Measurements from ENCODE around the gene TMPRSS3. TPM values are rescaled to one million over a fixed set of nuclear protein-coding genes. Genes with fewer than 3 reads are reported as not detected.

Gene TMPRSS3
- total RNA-seq (2016; rRNA removed; fragmentation: Illumina TruSeq; extraction: Trizol) = 2.8 and 3.5 TPM in 2 replicates
- 3.0 and 3.4 TPM in 2 replicates for total RNA-seq (2016; cell fraction: cytosol; rRNA removed; fragmentation: Illumina TruSeq; extraction: Trizol; ENCODE audit: low read depth)
- total RNA-seq (2016; cell fraction: insoluble cytoplasmic fraction; rRNA removed; fragmentation: Illumina TruSeq; extraction: Trizol) = 3.4 and 4.2 TPM in 2 replicates
- 4.9 and 6.4 TPM in 2 replicates for total RNA-seq (2016; cell fraction: membrane; rRNA removed; fragmentation: Illumina TruSeq; extraction: Trizol)
- total RNA-seq (2016; cell fraction: nucleus; rRNA removed; fragmentation: Illumina TruSeq; extraction: Trizol) = 2.5 and 3.0 TPM in 2 replicates
- polyA plus RNA-seq (2011; rRNA removed) = 16.9 and 17.8 TPM in 2 replicates
- polyA plus RNA-seq (2011; cell fraction: cytosol; rRNA removed) = 14.6 and 15.1 TPM in 2 replicates
- 14.6 and 14.7 TPM in 2 replicates for polyA plus RNA-seq (2011; cell fraction: nucleus; rRNA removed)
- 3.3 and 13.6 TPM in 2 replicates for polyA plus RNA-seq (2012)
- polyA plus RNA-seq (2016; cell fraction: cytosol; fragmentation: Illumina TruSeq; extraction: Trizol; ENCODE audit: low read depth) = 3.5 and 4.6 TPM in 2 replicates
- 4.4 and 4.5 TPM in 2 replicates for polyA plus RNA-seq (2016; cell fraction: insoluble cytoplasmic fraction; fragmentation: Illumina TruSeq; extraction: Trizol; ENCODE audit: low read depth)
- 4.1 and 5.4 TPM in 2 replicates for polyA plus RNA-seq (2016; cell fraction: membrane; fragmentation: Illumina TruSeq; extraction: Trizol; ENCODE audit: low read depth)
- 2.8 and 4.3 TPM in 2 replicates for polyA plus RNA-seq (2016; cell fraction: nucleus; fragmentation: Illumina TruSeq; extraction: Trizol; ENCODE audit: insufficient read depth, low read depth)
- 16.7 and 58.0 TPM in 2 replicates for polyA minus RNA-seq (2011; rRNA and poly(A)+ RNA removed; ENCODE audit: low replicate concordance)
- 4.6 and 6.1 TPM in 2 replicates for polyA minus RNA-seq (2011; cell fraction: cytosol; rRNA and poly(A)+ RNA removed)
- polyA minus RNA-seq (2011; cell fraction: nucleus; rRNA and poly(A)+ RNA removed) = 7.6 and 14.0 TPM in 2 replicates
- Bru-seq, nascent RNA = percentile 48 among the genes with signal in this experiment
- BruChase-seq, experiment 1, labeled RNA remaining after a 6-hour chase = percentile 49 among the genes with signal in this experiment
- percentile 39 among the genes with signal in this experiment for BruChase-seq, experiment 2, labeled RNA remaining after a 2-hour chase
- long read RNA-seq, experiment 1, partial matches to known transcripts = 1 of 7 reads
- long read RNA-seq, experiment 1, other reads (novel, unspliced or antisense) = 5 of 7 reads
- long read RNA-seq, experiment 2, partial matches to known transcripts = 7 of 31 reads
- long read RNA-seq, experiment 2, other reads (novel, unspliced or antisense) = 22 of 31 reads

DNA sequence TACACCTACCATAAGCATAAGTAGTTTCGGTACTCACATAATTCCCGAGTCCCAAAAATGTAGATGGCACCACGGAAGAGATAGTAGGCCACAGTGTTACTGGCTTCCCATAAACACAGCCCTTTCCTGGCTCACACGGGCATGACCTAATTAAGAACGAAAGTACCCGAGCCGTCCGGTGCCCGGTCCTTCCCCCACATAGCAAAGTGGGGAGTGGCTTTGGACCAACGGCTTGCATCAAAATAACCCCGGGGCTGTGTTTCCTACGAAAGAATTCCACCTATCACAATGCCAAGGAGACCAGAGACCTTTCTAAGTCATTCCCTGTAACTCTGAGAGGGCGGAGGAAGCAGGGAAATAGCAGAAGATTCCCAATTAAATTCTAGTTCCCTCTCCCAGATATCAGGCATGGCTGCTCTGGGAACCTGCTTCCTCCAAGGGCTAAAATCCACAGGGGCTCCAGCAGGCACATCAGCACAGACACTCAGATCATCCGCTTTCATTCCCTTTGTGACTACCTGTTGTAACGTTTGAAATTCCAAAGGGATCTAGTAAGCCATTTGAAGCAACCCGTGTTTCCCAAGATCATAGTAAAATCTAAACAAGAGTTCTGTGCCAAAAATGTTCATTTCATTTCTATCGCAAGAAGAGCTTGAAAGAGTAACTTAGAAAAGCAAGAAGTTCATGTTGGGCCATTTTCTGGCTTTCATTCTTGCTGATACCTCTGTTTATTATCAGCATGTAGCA is at the start of gene TMPRSS3:
TMPRSS3 (minus strand) TSS at position 148 of the 747 bp plus-strand sequence. CDS start 635 bp downstream, outside the sequence.
- no peak within 1 kb of the TSS for H2AFZ ChIP-seq (ENCODE audit: low read length)
- H3K27me3 ChIP-seq (ENCODE audit: control insufficient read depth in 1 of 2, insufficient read depth in 2 of 2, low read length in 2 of 2) = no peaks in the 10 kb centered on the region; a peak in 1 of 5 replicates
- intact Hi-C loops (cut with micrococcal nuclease; ENCODE audit: unreplicated experiment) = no loop called here
- H3K4me2 ChIP-seq (ENCODE audit: low read depth, low read length) = no peak within 1 kb of the TSS
- no peak within 1 kb of the TSS for H3K4me3 ChIP-seq (replicated peaks in 1 of 3; ENCODE audit: insufficient read depth in 1 of 3, low read depth in 2 of 3, low read length in 3 of 3)
- H3K79me2 ChIP-seq (ENCODE audit: insufficient read depth, low read length) = no peaks in the 10 kb centered on the region
- no peak for ATAC-seq
- H4K20me1 ChIP-seq (ENCODE audit: insufficient read depth, low read length) = no peaks in the 10 kb centered on the region
- DNase-seq (ENCODE audit: low spot score) = no peak
- no peak for FAIRE-seq
- 66% methylated on average over 15 of the region's 17 CpGs for WGBS (ENCODE audit: low lambda C conversion rate)
- H3K9me3 ChIP-seq (ENCODE audit: low read length) = no peaks in the 10 kb centered on the region
- in situ Hi-C loops (cut with HindIII; ENCODE audit: extremely low pct_ligation_motif_present, low pct_unique_long_range_greater_than_20kb) = no loop called here
- H3K27ac ChIP-seq (ENCODE audit: extremely low read length, insufficient read depth, low read length) = no peak within 1 kb of the TSS
- no peaks in the 10 kb centered on the region for H3K36me3 ChIP-seq (replicated peaks in 1 of 2; ENCODE audit: control insufficient read depth in 1 of 2, insufficient read depth in 2 of 2, low read length in 2 of 2)
- CTCF ChIA-PET (ENCODE audit: low intra/inter-chr PET ratio, low total read pairs) = no interaction called here
- no peak within 1 kb of the TSS for H3K9ac ChIP-seq (ENCODE audit: insufficient read depth, low read depth, low read length)
- peaks cover 34% of the 10 kb centered on the region for H3K4me1 ChIP-seq (ENCODE audit: insufficient read depth, low read length)
- POLR2A ChIA-PET = no interaction called here
- BruUV-seq (replicated peaks) = no TSS peak
- TF ChIP-seq ZKSCAN1 (IDR thresholded peaks at IDR 0.05; ENCODE audit: low read length) (no peak), ZNF160 (CRISPR knock-in tag; IDR thresholded peaks at IDR 0.05) (no peak), FIP1L1 (IDR thresholded peaks at IDR 0.05; ENCODE audit: borderline replicate concordance, insufficient read depth, low read depth, low read length) (no peak), ZNF331 (CRISPR knock-in tag; IDR thresholded peaks at IDR 0.05) (no peak), KAT2B (IDR thresholded peaks at IDR 0.05; ENCODE audit: borderline replicate concordance, low read depth, low read length) (no peak), MIER2 (CRISPR knock-in tag; IDR thresholded peaks at IDR 0.05) (no peak), NFIB (CRISPR knock-in tag; IDR thresholded peaks at IDR 0.05; ENCODE audit: borderline replicate concordance) (no peak), MED8 (CRISPR knock-in tag; IDR thresholded peaks at IDR 0.05; ENCODE audit: insufficient replicate concordance) (no peak), MAFG (CRISPR knock-in tag; IDR thresholded peaks at IDR 0.05) (no peak), ZIK1 (CRISPR knock-in tag; IDR thresholded peaks at IDR 0.05; ENCODE audit: borderline replicate concordance, low read depth) (no peak), NCOA1 (CRISPR knock-in tag; IDR thresholded peaks at IDR 0.05) (no peak), ZNF232 (CRISPR knock-in tag; IDR thresholded peaks at IDR 0.05; ENCODE audit: borderline replicate concordance) (no peak)
- TF ChIP-seq, protein P1, sequence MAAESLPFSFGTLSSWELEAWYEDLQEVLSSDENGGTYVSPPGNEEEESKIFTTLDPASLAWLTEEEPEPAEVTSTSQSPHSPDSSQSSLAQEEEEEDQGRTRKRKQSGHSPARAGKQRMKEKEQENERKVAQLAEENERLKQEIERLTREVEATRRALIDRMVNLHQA (CRISPR knock-in tag; IDR thresholded peaks at IDR 0.05) = no peak
- TF ChIP-seq, protein P2, sequence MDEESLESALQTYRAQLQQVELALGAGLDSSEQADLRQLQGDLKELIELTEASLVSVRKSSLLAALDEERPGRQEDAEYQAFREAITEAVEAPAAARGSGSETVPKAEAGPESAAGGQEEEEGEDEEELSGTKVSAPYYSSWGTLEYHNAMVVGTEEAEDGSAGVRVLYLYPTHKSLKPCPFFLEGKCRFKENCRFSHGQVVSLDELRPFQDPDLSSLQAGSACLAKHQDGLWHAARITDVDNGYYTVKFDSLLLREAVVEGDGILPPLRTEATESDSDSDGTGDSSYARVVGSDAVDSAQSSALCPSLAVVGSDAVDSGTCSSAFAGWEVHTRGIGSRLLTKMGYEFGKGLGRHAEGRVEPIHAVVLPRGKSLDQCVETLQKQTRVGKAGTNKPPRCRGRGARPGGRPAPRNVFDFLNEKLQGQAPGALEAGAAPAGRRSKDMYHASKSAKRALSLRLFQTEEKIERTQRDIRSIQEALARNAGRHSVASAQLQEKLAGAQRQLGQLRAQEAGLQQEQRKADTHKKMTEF (CRISPR knock-in tag; IDR thresholded peaks at IDR 0.05) = no peak
- TF ChIP-seq, protein P3, sequence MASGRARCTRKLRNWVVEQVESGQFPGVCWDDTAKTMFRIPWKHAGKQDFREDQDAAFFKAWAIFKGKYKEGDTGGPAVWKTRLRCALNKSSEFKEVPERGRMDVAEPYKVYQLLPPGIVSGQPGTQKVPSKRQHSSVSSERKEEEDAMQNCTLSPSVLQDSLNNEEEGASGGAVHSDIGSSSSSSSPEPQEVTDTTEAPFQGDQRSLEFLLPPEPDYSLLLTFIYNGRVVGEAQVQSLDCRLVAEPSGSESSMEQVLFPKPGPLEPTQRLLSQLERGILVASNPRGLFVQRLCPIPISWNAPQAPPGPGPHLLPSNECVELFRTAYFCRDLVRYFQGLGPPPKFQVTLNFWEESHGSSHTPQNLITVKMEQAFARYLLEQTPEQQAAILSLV (CRISPR knock-in tag; IDR thresholded peaks at IDR 0.05; ENCODE audit: borderline replicate concordance) = no peak

Data from HepG2 (cell line).